Measurements from ENCODE around the gene SEMA7A.

GRCh38 chr15:74451322-74451721 is 17.6 kb upstream of the SEMA7A start:
- TF ChIP-seq TAF1 (IDR thresholded peaks at IDR 0.05; ENCODE audit: low read depth, low read length) (no peak), POLR2A (IDR thresholded peaks at IDR 0.05; ENCODE audit: low read depth, low read length) (no peak), SPI1 (IDR thresholded peaks at IDR 0.05; ENCODE audit: low read depth, low read length) (no peak), POLR2AphosphoS5 (IDR thresholded peaks at IDR 0.05; ENCODE audit: low read depth, low read length) (no peak)
